Activated naive CD4-positive, alpha-beta T cell treated with Interleukin-2 at 50 U/mL for 16 hours (primary cell): ENCODE data around the gene AMFR.
"Not testable (repeated sequence)": the region's sequence is repeated elsewhere in the genome, so short reads cannot be mapped to it uniquely, and the experiment has no call there.

Experiments
- DNase-seq: peaks from one replicate; pipeline ENCODE4 v3.0.0-alpha.2; 2020

AMFR gene

DNA sequence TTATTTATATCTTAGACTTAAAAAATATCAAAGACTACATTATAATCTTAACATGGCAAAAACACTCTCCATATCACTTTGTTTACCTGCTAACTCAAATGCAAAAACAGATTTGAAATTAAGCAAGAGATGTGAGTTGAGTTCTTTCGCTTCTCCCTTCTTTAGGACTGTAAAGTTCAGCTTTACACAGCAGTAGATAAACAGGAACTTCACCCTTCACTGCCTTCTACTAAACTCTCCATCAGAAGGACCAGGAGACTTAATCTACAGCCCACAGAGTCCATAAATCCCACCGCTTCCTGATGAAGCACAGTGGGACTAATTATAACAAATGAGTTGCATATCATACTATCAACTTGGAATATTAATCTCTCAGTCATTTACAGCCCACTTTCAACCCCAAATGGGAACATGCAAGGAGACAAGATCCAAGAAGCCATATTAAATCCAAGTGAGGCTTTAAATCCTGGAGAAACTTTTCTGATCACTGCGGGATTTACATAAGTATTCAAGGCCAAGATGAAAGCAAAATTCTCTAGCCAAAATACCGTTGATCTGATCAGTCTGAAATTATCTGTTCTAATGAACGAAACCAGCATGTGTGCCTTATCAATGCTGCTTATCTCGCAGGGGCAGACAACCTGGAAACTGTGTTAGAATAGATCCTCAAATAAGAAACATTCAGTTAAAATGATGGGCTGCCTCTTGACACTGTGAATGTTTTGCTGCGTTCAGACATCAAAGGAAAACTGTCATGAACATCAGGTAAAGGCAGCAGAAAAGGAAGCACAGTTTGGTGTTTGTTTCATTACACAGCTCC, 1.6 kb downstream of the AMFR start:
- no peak for DNase-seq

DNA sequence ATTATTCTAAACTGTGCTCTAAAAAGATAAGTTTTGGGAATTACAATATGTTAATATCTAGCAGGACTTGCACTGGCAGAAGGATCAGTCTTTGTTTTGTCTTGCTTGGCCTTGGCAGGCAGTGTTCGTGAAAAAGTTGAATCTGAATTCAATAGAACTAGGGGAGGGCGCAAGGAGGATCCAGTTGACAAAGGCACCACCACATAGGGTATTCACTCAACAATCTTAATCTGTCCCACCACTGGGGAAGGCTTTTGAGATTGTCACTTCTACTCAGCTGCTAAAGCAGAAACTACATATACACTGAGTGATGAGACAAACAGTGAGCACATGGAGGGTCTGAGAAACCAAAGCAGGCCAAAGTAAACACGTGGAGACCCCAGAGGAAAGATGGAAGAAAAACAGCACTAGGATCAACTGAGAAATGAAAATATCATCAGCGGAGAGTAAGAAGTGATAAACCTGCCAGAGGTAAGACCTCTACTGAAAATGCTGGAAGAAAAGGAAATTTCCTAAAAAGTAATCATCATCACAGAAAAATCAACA, 2.4 kb downstream of the AMFR start:
- DNase-seq = no peak

DNA sequence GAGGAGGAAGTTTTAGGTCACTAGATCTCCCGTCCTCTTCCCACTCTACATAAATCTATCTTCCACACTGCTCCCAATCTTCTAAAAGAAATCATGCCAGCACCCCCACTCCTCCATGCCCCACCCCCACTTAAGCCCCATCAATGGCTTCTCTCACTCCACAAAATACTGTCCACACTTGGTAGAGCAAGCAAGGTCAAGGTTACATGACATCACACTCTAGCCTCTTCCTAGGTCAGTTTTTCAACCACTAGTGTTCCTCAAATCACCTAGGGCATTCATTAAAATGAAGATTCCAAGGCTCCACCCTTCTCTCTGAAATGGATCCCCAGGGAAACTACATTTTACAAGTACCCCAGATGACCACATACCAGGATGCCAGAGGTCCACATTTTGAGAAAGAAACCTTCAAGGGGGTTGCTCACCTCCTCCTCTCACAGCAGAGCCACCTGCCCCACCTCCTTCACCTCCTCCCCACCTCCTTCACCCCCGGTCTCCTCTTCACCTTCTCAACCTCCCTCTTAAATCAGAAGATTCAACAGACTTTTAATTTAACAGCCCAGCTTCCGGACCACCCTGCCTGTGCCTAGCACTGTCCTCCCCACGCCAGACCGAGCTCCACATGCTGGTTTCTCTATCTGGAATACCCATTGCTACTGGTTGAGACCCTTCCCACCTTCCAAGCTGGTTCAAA, 3.2 kb downstream of the AMFR start:
- DNase-seq = no peak

DNA sequence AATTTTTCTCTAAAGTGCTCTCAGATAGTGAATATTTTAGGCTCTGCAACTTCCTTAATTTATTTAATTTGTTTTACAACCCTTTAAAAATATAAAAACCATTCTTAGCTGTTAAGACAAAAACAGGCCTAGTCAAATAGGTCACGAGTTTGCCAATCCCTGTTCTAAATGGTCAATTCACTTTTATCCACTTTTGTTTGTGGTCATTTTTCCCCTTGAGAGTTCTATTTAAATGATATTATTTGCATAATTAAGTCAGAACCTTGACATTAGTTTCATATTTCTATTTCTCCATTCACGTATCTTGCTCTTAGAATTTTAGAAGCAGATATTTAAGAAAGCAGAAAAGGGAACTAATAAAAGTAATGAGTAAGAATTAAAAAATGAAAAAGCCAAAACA, 4.0 kb downstream of the AMFR start:
- no peak for DNase-seq

DNA sequence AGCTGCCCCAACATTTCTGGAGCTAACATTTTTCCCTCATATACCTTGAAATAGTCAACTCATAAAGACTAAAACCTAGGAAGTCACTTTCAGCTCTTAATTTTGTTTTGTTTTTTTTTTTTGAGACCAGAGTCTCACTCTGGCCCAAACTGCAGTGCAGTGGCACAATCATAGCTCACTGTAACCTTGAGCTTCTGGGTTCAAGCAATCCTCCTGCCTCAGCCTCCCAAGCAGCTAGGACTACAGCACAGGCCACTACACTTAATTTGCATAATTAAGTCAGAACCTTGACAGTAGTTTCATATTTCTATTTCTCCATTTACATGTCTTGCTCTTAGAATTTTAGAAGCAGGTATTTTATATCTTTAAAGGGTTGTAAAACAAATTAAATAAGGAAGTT, 4.7 kb downstream of the AMFR start:
- DNase-seq = no peak

DNA sequence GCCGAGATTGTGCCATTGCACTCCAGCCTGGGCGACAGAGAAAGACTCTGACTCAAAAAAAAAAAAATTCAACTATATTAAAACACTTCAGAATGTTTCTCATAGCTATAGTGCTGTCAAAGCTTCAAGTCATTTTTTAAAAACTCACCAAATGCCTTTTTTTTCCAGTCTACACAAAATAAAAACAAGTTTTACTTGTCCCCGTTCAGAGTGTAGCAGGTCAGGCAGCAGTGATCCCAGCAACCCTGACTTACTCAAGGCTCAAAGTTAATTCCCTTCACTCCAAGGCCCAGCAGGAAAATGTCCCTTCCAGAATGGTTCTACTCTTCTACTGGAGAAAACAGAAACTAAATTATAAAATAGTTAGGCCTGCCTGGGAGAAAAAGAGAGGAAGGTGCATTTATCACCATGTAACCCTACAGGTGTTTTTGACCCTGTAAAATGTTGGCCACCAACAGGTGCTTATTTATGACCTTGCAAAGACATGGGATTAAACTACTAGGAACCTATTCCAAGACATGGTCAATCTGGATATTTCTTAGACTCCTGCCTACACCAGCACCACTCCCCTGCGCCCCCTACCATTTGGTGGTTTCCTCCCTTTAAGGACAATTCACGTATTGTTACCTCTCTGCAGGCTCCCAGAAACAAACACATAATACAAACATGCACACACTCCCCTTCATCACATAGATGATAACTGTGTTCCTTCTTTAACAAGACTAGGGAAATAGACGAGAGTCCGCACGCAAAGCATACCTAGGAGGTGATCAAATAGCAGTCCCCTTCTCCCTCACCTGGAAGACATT, 5.4 kb downstream of the AMFR start:
- no peak for DNase-seq

DNA sequence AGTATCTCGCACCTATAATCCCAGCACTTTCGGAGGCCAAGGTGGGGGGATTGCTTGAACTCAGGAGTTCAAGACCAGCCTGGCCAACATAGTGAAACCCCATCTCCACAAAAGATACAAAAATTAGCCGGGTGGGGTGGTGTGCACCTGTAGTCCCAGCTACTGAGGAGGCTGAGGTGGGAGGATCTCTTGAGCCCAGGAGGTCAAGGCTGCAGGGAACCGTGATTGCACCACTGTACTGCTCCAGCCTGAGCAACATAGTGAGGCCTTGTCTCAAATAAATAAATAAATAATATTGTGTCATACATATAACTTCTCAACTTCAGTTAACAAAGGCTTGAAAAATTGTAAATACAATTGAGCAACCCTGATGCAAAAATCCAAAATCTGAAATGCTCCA, 8.2 kb downstream of the AMFR start:
- DNase-seq = no peak

DNA sequence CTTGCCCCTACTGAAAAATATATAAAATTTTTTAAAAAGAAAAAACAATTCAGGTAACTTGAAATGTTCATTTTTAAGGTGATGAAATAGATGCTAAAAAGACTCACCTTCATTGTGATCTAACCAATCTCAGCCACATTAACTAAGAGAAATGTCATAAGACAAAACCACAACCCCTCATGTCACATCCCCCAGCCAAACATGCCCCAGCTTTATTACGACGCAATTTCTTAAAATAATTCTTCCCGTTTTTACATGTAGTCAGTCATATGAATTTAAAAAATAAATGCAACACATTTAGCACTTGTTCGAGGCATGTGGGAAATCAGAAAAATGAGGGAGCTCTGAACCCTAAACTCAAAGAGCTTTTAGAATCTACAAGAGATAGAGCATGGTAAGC, 9.5 kb downstream of the AMFR start:
- DNase-seq = no peak

DNA sequence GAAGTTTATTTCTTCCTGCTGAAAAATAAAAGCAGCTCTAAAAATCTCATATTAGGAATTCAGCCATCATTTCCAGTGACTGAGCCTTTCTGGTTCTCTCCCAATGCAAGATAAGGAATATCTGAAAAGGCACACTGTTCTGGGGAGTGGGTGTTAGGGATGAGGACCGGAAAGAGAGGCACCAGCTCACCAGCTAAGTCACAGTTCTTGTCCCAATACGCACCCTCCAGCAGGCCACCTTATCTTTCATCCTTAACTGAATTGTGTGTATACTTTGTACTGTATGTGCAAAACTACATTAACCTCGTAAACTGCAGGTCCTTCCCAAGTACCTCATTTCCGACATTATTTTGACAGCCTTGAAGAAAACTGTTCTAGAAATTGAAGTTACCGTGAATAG, 11.0 kb downstream of the AMFR start:
- DNase-seq = no peak

DNA sequence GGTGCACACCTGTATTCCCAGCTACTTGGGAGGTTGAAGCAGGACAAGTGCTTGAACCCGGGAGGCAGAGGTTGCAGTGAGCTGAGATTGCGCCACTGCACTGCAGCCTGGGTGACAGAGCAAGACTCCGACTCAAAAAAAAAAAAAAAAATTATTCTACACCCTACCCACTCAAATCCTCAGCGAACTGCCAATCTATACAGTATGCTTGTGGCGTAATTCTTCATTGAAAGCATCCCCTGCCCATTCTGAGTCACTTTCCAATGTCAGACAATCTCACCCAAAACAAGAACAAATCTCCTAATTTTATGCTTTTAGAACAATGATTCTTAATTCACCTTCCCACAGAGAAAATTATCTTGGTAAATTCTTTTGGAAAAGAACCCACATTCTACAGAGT, 12.0 kb downstream of the AMFR start:
- DNase-seq = no peak

DNA sequence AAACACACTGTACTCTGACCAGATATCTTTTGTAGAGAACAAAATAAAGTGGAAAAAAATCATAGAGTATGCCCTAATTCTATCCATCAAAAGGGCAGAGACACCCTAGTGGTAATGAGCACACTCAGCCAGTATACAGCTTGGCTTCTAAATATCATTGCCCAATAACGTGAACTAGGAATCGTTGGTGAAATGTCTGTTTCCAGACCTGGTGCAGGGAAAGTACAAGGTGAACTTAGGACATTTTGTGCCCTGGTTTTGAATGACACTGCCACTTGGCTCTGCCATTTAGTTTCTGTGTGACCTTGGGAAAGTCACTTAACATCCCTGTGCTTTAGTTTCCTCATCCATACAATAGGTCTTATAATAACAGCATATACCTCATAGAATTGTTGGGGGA, 13.7 kb downstream of the AMFR start:
- no peak for DNase-seq

DNA sequence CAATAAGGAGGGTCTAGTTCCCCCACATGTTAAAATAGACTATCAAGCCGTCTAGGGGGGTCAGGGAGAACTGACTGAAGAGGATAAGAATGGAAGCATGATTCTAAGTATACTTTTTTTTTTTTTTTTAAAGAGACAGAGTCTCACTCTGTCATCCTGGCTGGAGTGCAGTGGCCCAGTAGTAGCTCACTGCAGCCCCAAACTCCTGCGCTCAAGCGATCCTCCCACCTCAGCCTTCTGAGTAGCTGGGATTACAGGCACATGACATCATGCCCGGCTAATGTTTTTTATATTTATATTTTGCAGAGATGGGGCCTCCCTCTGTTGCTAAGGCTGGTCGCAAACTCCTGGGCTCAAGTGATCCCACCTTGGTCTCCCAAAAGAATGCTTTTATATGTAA, 14.2 kb downstream of the AMFR start:
- DNase-seq = no peak

DNA sequence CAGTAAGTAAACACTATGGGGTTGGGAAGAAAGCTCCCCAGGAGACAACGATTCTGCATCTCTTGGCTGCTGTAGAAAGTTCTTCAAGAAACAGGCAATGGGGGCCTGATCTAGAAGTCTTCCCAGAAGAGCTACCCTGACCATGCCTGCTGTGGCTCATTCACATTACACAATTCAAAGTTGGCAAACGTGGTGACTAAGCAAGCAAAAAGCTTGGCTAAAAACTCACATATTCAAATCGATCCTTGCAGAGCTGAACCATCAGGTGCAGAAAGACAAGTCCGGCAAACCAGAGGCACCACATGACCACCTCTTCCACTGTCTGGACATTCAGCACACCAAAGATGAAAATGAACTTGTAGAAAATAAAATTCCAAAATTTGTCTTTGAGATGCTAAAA, 16.1 kb downstream of the AMFR start:
- no peak for DNase-seq

DNA sequence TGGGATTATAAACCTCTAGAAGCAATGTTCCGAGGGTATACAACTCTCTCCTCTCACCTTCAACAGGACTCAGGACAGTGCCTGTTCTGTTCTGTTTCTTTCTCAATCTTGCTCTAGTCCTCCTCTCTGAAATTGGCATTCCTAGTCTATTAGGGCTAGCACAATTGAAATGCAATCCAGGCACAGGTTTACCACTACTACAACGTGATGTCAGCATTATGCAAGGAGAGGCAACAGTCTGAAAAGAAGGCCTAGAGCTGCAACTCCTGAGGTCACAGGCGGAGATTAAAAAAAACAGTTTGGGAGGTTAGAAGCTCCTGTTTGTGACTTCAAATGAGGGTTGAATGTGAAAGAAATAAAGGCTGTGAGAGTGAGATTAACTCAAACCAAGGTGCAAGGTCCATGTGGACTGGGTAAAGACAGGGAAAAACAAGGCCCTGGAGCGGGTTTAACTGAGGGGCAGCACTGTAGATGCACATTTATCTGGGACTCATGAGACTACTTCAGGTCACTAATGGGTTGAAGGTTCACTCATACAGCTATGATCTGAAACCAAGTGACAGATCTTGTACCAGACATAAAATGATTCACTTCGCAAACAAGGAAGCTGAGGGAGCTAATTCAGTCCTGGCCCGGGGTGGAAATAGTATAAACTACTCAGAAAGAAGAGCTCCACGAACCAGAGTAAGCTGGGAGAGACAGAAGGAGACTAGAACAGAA, 16.8 kb downstream of the AMFR start:
- DNase-seq = no peak

DNA sequence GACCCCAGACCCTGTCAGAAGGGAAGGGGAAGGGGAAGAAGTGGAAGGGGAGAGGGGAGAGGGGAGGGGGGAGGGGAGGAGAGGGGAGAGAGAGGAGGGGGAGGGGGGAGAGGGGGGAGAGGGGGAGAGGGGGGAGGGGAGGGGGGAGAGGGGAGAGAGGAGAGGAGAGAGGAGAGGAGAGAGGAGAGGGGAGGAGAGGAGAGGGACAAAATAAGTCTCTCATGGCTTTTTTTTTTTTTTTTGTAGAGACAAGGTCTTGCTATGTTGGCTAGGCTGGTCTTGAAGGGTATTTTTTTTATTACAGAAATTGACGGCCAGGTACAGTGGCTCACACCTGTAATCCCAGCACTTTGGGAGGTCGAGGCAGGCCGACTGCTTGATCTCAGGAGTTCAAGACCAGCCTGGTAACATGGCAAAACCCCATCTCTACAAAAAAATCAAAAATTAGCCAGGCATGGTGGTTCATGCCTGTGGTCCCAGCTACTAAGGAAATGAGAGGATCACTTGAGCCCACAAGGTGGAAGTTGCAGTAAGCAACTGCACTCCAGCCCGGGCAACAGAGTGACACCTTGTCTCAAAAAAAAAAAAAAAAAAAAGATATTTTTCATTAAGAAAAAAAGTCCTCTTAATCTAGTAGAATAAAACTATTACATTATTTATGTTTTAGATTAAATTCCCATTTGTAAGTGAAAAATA, 19.2 kb downstream of the AMFR start:
- DNase-seq = no peak

DNA sequence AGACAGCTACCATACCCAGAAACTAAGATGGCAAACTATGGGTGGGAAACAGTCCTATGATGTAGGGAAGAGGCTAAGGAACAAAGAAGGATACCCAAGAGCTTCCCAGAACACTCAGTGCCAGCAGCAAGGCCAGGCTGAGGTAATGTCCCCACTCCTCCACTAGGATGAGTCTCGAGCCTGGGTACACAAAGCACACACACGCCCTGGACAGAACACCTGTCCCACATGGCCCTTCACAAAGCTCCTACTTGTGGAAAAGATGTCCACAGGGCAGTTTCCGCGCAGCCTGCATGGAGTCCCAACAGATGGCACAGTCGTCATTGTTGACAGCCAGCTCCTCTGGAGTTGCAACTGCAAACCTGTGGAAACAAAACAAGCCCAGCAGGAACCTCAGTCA, 23.9 kb downstream of the AMFR start:
- no peak for DNase-seq

DNA sequence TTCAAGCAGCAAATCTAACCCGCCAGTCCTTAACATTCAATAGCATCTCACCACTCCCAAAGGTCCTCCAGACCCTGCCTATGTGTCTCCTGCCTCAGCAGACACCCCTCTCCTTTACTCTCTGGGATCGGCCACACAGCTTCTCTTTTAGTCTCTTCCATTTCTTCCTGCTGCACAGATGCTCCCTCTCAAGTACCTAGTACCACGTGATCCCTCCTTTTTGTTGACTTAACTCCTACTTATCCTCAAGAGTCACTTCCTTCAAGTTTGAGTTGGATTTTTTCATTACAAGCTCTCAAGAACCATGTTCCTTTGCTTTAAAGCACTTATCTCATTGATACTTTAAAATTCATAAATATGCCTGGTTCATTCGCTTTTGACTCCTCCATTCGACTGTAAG, 24.9 kb downstream of the AMFR start:
- DNase-seq = no peak

DNA sequence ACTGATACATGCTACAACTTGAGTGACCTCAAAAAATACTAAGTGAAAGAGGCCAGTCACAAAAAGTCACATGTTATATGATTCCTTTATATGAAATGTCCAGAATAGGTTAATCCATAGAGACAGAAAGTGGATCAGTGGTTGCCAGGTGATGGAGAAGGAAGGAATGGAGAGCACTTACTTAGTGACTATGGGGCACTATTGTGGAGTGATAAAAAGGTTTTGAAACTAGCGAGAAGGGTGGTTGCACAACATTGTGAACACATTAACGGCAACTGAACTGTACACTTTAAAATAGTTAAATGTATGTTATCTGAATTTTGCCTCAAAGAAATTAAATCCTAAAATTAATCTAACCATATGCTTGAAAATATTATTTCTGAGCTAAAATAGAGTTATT, 25.9 kb downstream of the AMFR start:
- DNase-seq = no peak

DNA sequence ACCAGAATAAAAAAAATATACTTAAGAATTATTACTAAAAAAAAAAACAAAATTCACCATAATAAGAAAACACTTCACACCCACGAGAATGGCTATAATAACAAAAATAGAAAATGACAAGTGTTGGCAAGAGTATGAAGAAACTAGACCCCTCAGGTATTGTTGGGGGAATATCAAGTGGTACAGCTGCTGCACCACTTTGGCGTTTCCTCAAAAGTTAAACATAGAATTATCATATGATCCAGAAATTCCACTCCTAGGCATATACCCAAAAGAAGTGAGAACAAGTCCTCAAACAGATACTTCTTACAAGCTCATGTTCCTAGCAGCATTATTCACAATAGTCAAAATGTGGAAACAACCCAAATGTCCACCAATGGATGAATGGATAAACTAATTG, 26.3 kb downstream of the AMFR start:
- no peak for DNase-seq

DNA sequence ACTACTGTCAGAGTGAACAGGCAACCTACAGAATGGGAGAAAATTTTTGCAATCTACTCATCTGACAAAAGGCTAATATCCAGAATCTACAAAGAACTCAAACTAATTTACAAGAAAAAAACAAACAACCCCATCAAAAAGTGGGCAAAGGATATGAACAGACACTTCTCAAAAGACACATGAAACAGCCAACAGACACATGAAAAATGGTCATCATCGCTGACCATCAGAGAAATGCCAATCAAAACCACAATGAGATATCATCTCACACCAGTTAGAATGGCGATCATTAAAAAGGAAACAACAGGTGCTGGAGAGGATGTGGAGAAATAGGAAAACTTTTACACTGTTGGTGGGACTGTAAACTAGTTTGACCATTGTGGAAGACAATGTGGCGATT, 28.6 kb downstream of the AMFR start:
- DNase-seq = not testable (repeated sequence)

DNA sequence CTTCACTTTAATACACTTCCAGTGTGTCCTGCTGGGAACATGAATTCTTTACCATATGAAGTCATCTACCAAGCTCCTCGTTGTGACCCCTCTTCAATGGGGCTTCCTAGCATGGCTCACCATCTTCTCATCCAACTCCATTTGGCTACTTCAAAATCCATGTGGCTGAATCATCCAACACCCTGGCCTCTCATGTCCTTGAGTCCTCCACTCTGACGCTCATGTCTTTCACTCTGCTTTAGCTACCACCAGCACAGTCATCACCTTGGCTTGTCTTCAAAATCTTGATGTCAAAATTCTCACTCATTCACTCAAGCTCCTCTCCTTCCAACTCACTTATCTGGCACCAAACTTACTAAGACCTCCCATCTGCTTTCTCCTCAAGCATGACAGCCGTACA, 35.8 kb downstream of the AMFR start:
- DNase-seq = no peak

DNA sequence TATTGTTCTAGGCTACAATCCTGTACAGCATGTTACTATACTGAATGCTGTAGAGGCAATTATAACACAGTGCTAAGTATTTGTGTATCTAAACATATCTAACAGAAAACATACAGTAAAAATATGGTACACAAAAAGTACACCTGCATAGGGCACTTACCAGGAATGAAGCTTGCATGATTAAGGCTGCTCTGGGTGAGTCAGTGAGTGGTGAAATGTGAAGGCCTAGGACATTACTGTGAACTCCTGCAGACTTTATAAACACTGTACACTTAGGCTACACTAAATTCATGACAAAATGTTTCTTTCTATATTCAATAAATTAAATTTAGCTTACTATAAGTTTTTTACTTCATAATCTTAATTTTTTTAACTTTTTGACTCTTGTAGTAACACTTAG, 37.1 kb downstream of the AMFR start:
- no peak for DNase-seq
